GM19372 (cell line): Measurements from ENCODE around the gene FOXI2.

Experiments
- ATAC-seq: cut with Tn5 transposase; IDR thresholded peaks from one replicate; pipeline ENCODE4 v1.9.1; 2021; ENCODE audit warnings: mild to moderate bottlenecking, low read depth, moderate library complexity; ENCODE audit not compliant: unreplicated experiment

The FOXI2 gene

GRCh38 chr10:127740596-127740995, 3.6 kb downstream of the FOXI2 start:
- no peak for ATAC-seq

GRCh38 chr10:127743205-127743604, 6.2 kb downstream of the FOXI2 start:
- no peak for ATAC-seq

- ATAC-seq = no peak
Measured at GRCh38 chr10:127744956-127745355, 8.0 kb downstream of the FOXI2 start.

- ATAC-seq = no peak
Measured at GRCh38 chr10:127745861-127746260, 8.9 kb downstream of the FOXI2 start.

GRCh38 chr10:127755753-127756152, 18.8 kb downstream of the FOXI2 start:
- no peak for ATAC-seq

- ATAC-seq = no peak
Measured at GRCh38 chr10:127756264-127756663, 19.3 kb downstream of the FOXI2 start.

- ATAC-seq = no peak
Measured at GRCh38 chr10:127757033-127757432, 20.0 kb downstream of the FOXI2 start.

GRCh38 chr10:127759276-127759675, 22.3 kb downstream of the FOXI2 start:
- no peak for ATAC-seq

GRCh38 chr10:127762925-127763324, 25.9 kb downstream of the FOXI2 start:
- ATAC-seq = no peak

- ATAC-seq = no peak
Measured at GRCh38 chr10:127774766-127775559, 38.0 kb downstream of the FOXI2 start.

- no peak for ATAC-seq
Measured at GRCh38 chr10:127776816-127777215, 39.8 kb downstream of the FOXI2 start.

- no peak for ATAC-seq
Measured at GRCh38 chr10:127781412-127781811, 44.4 kb downstream of the FOXI2 start.

- no peak for ATAC-seq
Measured at GRCh38 chr10:127787873-127788272, 50.9 kb downstream of the FOXI2 start.

- ATAC-seq = no peak
Measured at GRCh38 chr10:127790066-127790624, 53.2 kb downstream of the FOXI2 start.
